H1 (cell line): ENCODE data around the gene PPFIA2. TPM values are rescaled to one million over a fixed set of nuclear protein-coding genes. Genes with fewer than 3 reads are reported as not detected.

Experiments used
- CTCF ChIA-PET: fragments of 300-600 bp; sonication (Branson Sonifier 250); formaldehyde crosslinking; loops from one replicate; lab custom pipeline; 2021; ENCODE audit not compliant: partially characterized antibody; lab: Charles Lee
- POLR2A ChIA-PET: fragments of 300-600 bp; sonication (Branson Sonifier 250); formaldehyde crosslinking; loops from one replicate; lab custom pipeline; 2021; ENCODE audit warnings: inconsistent platforms; ENCODE audit not compliant: partially characterized antibody; lab: Charles Lee
- DNase-seq, 2 experiments: peaks; one replicate each; pipeline versions ENCODE4 v3.0.0 to v3.0.0-alpha.2; 2010 to 2022; ENCODE audit warnings: low spot score in 2 of 2, low read depth in 1 of 2, mixed read lengths in 1 of 2
- FAIRE-seq: peaks from 2 replicates; lab custom pipeline; 2011; peaks lifted over from hg19 to GRCh38; lab: Jason Lieb, UNC
- H2AFZ ChIP-seq: 2 replicates; pipeline ENCODE4 v1.8.1; 2012; ENCODE audit warnings: low read length, inconsistent platforms
- H2AK5ac ChIP-seq: 2 replicates; pipeline ENCODE4 v1.6.1; 2013; ENCODE audit warnings: low read depth, low read length
- H2BK120ac ChIP-seq: replicated peaks from 2 replicates; pipeline ENCODE3; 2013; ENCODE audit warnings: low read depth, low read length, inconsistent platforms
- H2BK12ac ChIP-seq: 2 replicates; pipeline ENCODE4 v1.6.1; 2013; ENCODE audit warnings: low read depth, low read length
- H2BK15ac ChIP-seq: 2 replicates; pipeline ENCODE4 v1.6.1; 2013; ENCODE audit warnings: low read length
- H2BK20ac ChIP-seq: 2 replicates; pipeline ENCODE4 v1.6.1; 2013; ENCODE audit warnings: low read length
- H2BK5ac ChIP-seq: 2 replicates; pipeline ENCODE4 v1.6.1; 2013; ENCODE audit warnings: low read depth, low read length
- H3K14ac ChIP-seq: 2 replicates; pipeline ENCODE4 v1.6.1; 2013; ENCODE audit warnings: inconsistent platforms; ENCODE audit not compliant: insufficient read length
- H3K18ac ChIP-seq: 2 replicates; pipeline ENCODE4 v1.6.1; 2013; ENCODE audit warnings: low read length; ENCODE audit errors: extremely low read depth
- H3K23ac ChIP-seq: 2 replicates; pipeline ENCODE4 v1.6.1; 2013; ENCODE audit warnings: inconsistent platforms; ENCODE audit not compliant: insufficient read length
- H3K23me2 ChIP-seq: 2 replicates; pipeline ENCODE4 v1.6.1; 2013; ENCODE audit warnings: low read depth, low read length
- H3K27ac ChIP-seq: 2 replicates; pipeline ENCODE4 v1.6.1; 2011; ENCODE audit warnings: low read depth, low read length, inconsistent platforms
- H3K27me3 ChIP-seq, 4 experiments: replicated peaks in 1 of 4; 1 replicate in 1 of 4; 2 replicates in 3 of 4; pipeline versions ENCODE4 v1.6.1 to v1.8.1; 2011 to 2013; ENCODE audit warnings: low read length in 3 of 4, mild to moderate bottlenecking in 3 of 4, inconsistent platforms in 2 of 4, mixed read lengths in 2 of 4, moderate library complexity in 1 of 4; ENCODE audit not compliant: control insufficient read depth in 3 of 4, insufficient read depth in 3 of 4; ENCODE audit errors: extremely low read depth in 1 of 4
- H3K36me3 ChIP-seq, 4 experiments: 2 replicates each; pipeline versions ENCODE4 v1.6.1 to v1.8.1; 2011 to 2013; ENCODE audit warnings: mild to moderate bottlenecking in 4 of 4, low read length in 3 of 4, moderate library complexity in 2 of 4, control low read depth in 1 of 4, inconsistent platforms in 1 of 4; ENCODE audit not compliant: insufficient read depth in 4 of 4, control insufficient read depth in 2 of 4
- H3K4ac ChIP-seq: replicated peaks from 2 replicates; pipeline ENCODE3; 2013; ENCODE audit warnings: low read length, low read depth, mixed read lengths, inconsistent platforms; ENCODE audit not compliant: insufficient read length
- H3K4me1 ChIP-seq, 4 experiments: replicated peaks in 1 of 4; 1 replicate in 1 of 4; 2 replicates in 3 of 4; pipeline versions ENCODE4 v1.6.1 to v1.8.1; 2011 to 2013; ENCODE audit warnings: low read length in 3 of 4, inconsistent platforms in 2 of 4, mixed read lengths in 1 of 4; ENCODE audit not compliant: insufficient read depth in 4 of 4, control insufficient read depth in 3 of 4
- H3K4me2 ChIP-seq, 2 experiments: 2 replicates each; pipeline versions ENCODE4 v1.6.1 to v1.8.1; 2011 to 2013; ENCODE audit warnings: low read depth in 2 of 2, low read length in 2 of 2, control low read depth in 1 of 2, inconsistent platforms in 1 of 2, mild to moderate bottlenecking in 1 of 2; ENCODE audit not compliant: insufficient read depth in 1 of 2
- H3K4me3 ChIP-seq, 4 experiments: fragments of 200-600, 300-600 bp in 1 of 4; sonication (generic), shearing (Covaris generic), sonication (Bioruptor Twin) in 1 of 4; 2 replicates each; pipeline versions ENCODE4 v1.5.1 to v1.8.1; 2011 to 2016; ENCODE audit warnings: low read length in 4 of 4, low read depth in 3 of 4, control low read depth in 2 of 4, inconsistent platforms in 2 of 4, mild to moderate bottlenecking in 2 of 4, mixed read lengths in 1 of 4, moderate library complexity in 1 of 4; ENCODE audit not compliant: insufficient read depth in 2 of 4; ENCODE audit errors: extremely low read depth in 1 of 4
- H3K56ac ChIP-seq: replicated peaks from 2 replicates; pipeline ENCODE3; 2013; ENCODE audit warnings: low read depth, mild to moderate bottlenecking, mixed read lengths, low read length, inconsistent platforms; ENCODE audit not compliant: insufficient read length
- H3K79me1 ChIP-seq: 2 replicates; pipeline ENCODE4 v1.6.1; 2013; ENCODE audit warnings: low read depth, low read length, control low read depth
- H3K79me2 ChIP-seq, 2 experiments: 2 replicates each; pipeline versions ENCODE4 v1.6.1 to v1.8.1; 2012 to 2013; ENCODE audit warnings: low read length in 2 of 2, mild to moderate bottlenecking in 2 of 2, inconsistent platforms in 1 of 2; ENCODE audit not compliant: insufficient read depth in 2 of 2, control insufficient read depth in 1 of 2
- H3K9ac ChIP-seq, 4 experiments: replicated peaks in 1 of 4; 1 replicate in 1 of 4; 2 replicates in 3 of 4; pipeline versions ENCODE4 v1.6.1 to v1.8.1; 2011 to 2013; ENCODE audit warnings: low read depth in 3 of 4, low read length in 3 of 4, control low read depth in 2 of 4, mild to moderate bottlenecking in 2 of 4, moderate library complexity in 2 of 4, inconsistent platforms in 1 of 4; ENCODE audit errors: extremely low read depth in 1 of 4
- H3K9me3 ChIP-seq, 2 experiments: 2 replicates each; pipeline versions ENCODE4 v1.6.1 to v1.8.1; 2012 to 2013; ENCODE audit warnings: mild to moderate bottlenecking in 2 of 2, moderate library complexity in 2 of 2, control low read depth in 1 of 2, inconsistent platforms in 1 of 2, low read depth in 1 of 2, low read length in 1 of 2, mixed read lengths in 1 of 2; ENCODE audit not compliant: insufficient read depth in 2 of 2
- H4K20me1 ChIP-seq, 2 experiments: replicated peaks in 1 of 2; 2 replicates each; pipeline versions ENCODE3 to v1.8.1; 2011 to 2013; ENCODE audit warnings: inconsistent platforms in 2 of 2, low read length in 2 of 2, mild to moderate bottlenecking in 1 of 2; ENCODE audit not compliant: insufficient read depth in 2 of 2, control insufficient read depth in 1 of 2
- H4K5ac ChIP-seq: 2 replicates; pipeline ENCODE4 v1.6.1; 2013; ENCODE audit warnings: low read length, low read depth, mixed read lengths, inconsistent platforms; ENCODE audit not compliant: insufficient read length
- H4K8ac ChIP-seq: 2 replicates; pipeline ENCODE4 v1.8.0; 2013; ENCODE audit warnings: mild to moderate bottlenecking, moderate library complexity, low read length, inconsistent platforms; ENCODE audit not compliant: insufficient read depth; ENCODE audit errors: extremely low read depth
- H4K91ac ChIP-seq: replicated peaks from 2 replicates; pipeline ENCODE3; 2013; ENCODE audit warnings: low read length, mixed read lengths, inconsistent platforms; ENCODE audit not compliant: insufficient read length
- ASH2L ChIP-seq: fragments of 200-600, 300-600 bp; sonication (generic); IDR thresholded peaks from one replicate; pipeline ENCODE4 v1.7.1; 2017; ENCODE audit warnings: low read length
- ATF3 ChIP-seq: IDR thresholded peaks from 2 replicates; pipeline ENCODE4 v1.6.1; 2011; ENCODE audit warnings: low read depth, mild to moderate bottlenecking, low read length; ENCODE audit not compliant: insufficient read depth
- CBX5 ChIP-seq: fragments of 300-800, 300-1000 bp; sonication (generic); IDR thresholded peaks from 2 replicates; pipeline ENCODE4 v1.7.1; 2016; ENCODE audit warnings: antibody characterized with exemption, low read length, low read depth
- HDAC6 ChIP-seq: IDR thresholded peaks from one replicate; pipeline ENCODE4 v1.7.1; 2012; ENCODE audit warnings: low read depth, mild to moderate bottlenecking, inconsistent platforms, low read length, moderate library complexity
- PHF8 ChIP-seq: fragments of 200-600 bp; sonication (generic); conservative IDR thresholded peaks from 2 replicates; pipeline ENCODE4 v1.7.1; 2012; ENCODE audit warnings: low read depth, mild to moderate bottlenecking, inconsistent platforms, low read length, moderate library complexity
- POLR2A ChIP-seq, 2 experiments: IDR thresholded peaks; 1 replicate in 1 of 2; 2 replicates in 1 of 2; pipeline ENCODE4 v1.6.1; 2011; ENCODE audit warnings: low read depth in 2 of 2, low read length in 2 of 2, mild to moderate bottlenecking in 2 of 2; ENCODE audit errors: control extremely low read depth in 1 of 2
- SP1 ChIP-seq: IDR thresholded peaks from 2 replicates; pipeline ENCODE4 v1.6.1; 2011; ENCODE audit warnings: low read depth, low read length
- SRF ChIP-seq: IDR thresholded peaks from 2 replicates; pipeline ENCODE4 v1.6.1; 2011; ENCODE audit warnings: mild to moderate bottlenecking, low read depth, low read length, moderate library complexity
- TAF1 ChIP-seq: IDR thresholded peaks from 2 replicates; pipeline ENCODE4 v1.6.1; 2011; ENCODE audit warnings: mild to moderate bottlenecking, low read depth, low read length
- TEAD4 ChIP-seq: IDR thresholded peaks from 2 replicates; pipeline ENCODE4 v1.6.1; 2012; ENCODE audit warnings: low read depth, low read length, inconsistent platforms, mixed read lengths
- WGBS, 2 experiments: shearing (Covaris generic) in 1 of 2; methylation state at CpG; one replicate each; pipeline versions ENCODE4 v1.1.6 to v1.1.7; 2013 to 2015; ENCODE audit warnings: low lambda C conversion rate in 2 of 2, mixed read lengths in 2 of 2, inconsistent platforms in 1 of 2, low coverage in 1 of 2, missing lambda C conversion rate in 1 of 2; ENCODE audit not compliant: insufficient replicate concordance in 2 of 2, insufficient coverage in 1 of 2, insufficient read length in 1 of 2; ENCODE audit errors: extremely low coverage in 1 of 2, missing lambda C conversion rate in 1 of 2; 5-methylcytosine and 5-hydroxymethylcytosine counted together
- polyA plus RNA-seq, 7 experiments: library from polyadenylated mRNA; depleted of rRNA in 3 of 7; stranded (reverse) in 5 of 7; unstranded in 2 of 7; fragments of >200 nt in 5 of 7; fragments of 200-250 nt in 2 of 7; gene quantifications; 1 replicate in 5 of 7; 2 replicates in 1 of 7; 4 replicates in 1 of 7; pipeline versions ENCODE4 v1.2.1 to v1.2.3, GENCODE V29; 2011 to 2013; ENCODE audit warnings: missing spikeins in 2 of 7, mixed read lengths in 2 of 7
- total RNA-seq: library from RNA; stranded (reverse); fragmentation: NEBNext Ultra II Directional; extraction: Animal tissue kit (Norgen Biotek cat#: 25700); gene quantifications from 2 replicates; pipeline ENCODE4 v1.2.1, GENCODE V29; 2021
- TF ChIP-seq, protein P1 (sequence below): IDR thresholded peaks from 2 replicates; pipeline ENCODE4 v1.6.1; 2012; ENCODE audit warnings: low read length, inconsistent platforms

The PPFIA2 gene
- total and polyA plus RNA-seq, 2 of the 8 experiments (the other 6 are each of a cell fraction or from before 2014, with no cell fraction given), result 1.2 to 1.8 TPM

GRCh38 chr12:81208187-81208911, 550.8 kb downstream of the PPFIA2 start:
- no peak overlapping the region for H3K18ac ChIP-seq
- no peak for TF ChIP-seq POLR2A (IDR thresholded peaks at IDR 0.05; ENCODE audit: control extremely low read depth in 1 of 2, low read depth in 2 of 2, low read length in 2 of 2)
- TF ChIP-seq, protein P1, sequence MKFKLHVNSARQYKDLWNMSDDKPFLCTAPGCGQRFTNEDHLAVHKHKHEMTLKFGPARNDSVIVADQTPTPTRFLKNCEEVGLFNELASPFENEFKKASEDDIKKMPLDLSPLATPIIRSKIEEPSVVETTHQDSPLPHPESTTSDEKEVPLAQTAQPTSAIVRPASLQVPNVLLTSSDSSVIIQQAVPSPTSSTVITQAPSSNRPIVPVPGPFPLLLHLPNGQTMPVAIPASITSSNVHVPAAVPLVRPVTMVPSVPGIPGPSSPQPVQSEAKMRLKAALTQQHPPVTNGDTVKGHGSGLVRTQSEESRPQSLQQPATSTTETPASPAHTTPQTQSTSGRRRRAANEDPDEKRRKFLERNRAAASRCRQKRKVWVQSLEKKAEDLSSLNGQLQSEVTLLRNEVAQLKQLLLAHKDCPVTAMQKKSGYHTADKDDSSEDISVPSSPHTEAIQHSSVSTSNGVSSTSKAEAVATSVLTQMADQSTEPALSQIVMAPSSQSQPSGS, result no peak
- TF ChIP-seq TEAD4, result no peak
- no peak for TF ChIP-seq SRF
- no peak for TF ChIP-seq CBX5
- TF ChIP-seq ASH2L, result no peak
- TF ChIP-seq ATF3, result no peak
- TF ChIP-seq HDAC6, result no peak
- no peak for TF ChIP-seq SP1
- TF ChIP-seq TAF1, result no peak
- no peak for TF ChIP-seq PHF8
- peak overlapping the region; percentile 51; the same call in 1 of the 2 replicates for H2BK12ac ChIP-seq
- no peak overlapping the region for H2AFZ ChIP-seq
- H4K8ac ChIP-seq, result no peak overlapping the region
- H2AK5ac ChIP-seq, result no peak overlapping the region
- no peaks in the 10 kb centered on the region for H3K36me3 ChIP-seq
- H2BK120ac ChIP-seq, result peak overlapping the region; percentile 29
- no peaks in the 10 kb centered on the region for H3K9me3 ChIP-seq
- no peak for DNase-seq
- H3K23ac ChIP-seq, result no peak overlapping the region
- H3K79me2 ChIP-seq, result no peaks in the 10 kb centered on the region
- H2BK15ac ChIP-seq, result no peak overlapping the region
- H3K27ac ChIP-seq, result no peak overlapping the region
- H3K4me2 ChIP-seq, result peak overlapping the region; percentile 21 to 34
- no peak overlapping the region for H3K14ac ChIP-seq
- no peak overlapping the region for H3K9ac ChIP-seq
- H4K20me1 ChIP-seq, result no peaks in the 10 kb centered on the region
- H3K23me2 ChIP-seq, result no peaks in the 10 kb centered on the region; the same call in 1 of the 2 replicates
- H3K27me3 ChIP-seq, result no peaks in the 10 kb centered on the region
- POLR2A ChIA-PET, result no interaction called here
- H4K5ac ChIP-seq, result no peak overlapping the region
- H3K79me1 ChIP-seq, result no peaks in the 10 kb centered on the region
- CTCF ChIA-PET, result no interaction called here
- no peak overlapping the region for H3K4ac ChIP-seq
- H2BK20ac ChIP-seq, result no peak overlapping the region
- WGBS, 2 experiments, result 32% methylated on average over 9 of the region's 9 CpGs; no CpG with 5 or more reads in 1 of the 2 experiments
- no peak for FAIRE-seq
- H4K91ac ChIP-seq, result no peak overlapping the region
- no peak overlapping the region for H2BK5ac ChIP-seq
- no peak overlapping the region for H3K56ac ChIP-seq
- H3K4me1 ChIP-seq, result peaks cover 2 to 23% (median 18%) of the 10 kb centered on the region in 4 experiments; a peak in 6 of 7 replicates
- peak overlapping the region in 1 of 4 experiments; percentile 30; a peak in 2 of 8 replicates for H3K4me3 ChIP-seq
